CD4-positive, alpha-beta T cell treated with Interleukin-21 for 1 hour (primary cell): ENCODE data around the gene SMAD7.
A peak's percentile ranks its signal among the peaks of the same experiment; 100 is the strongest.

ENCODE experiments used
- DNase-seq: peaks from one replicate; pipeline ENCODE4 v3.0.0-alpha.2; 2020

Gene SMAD7, protein sequence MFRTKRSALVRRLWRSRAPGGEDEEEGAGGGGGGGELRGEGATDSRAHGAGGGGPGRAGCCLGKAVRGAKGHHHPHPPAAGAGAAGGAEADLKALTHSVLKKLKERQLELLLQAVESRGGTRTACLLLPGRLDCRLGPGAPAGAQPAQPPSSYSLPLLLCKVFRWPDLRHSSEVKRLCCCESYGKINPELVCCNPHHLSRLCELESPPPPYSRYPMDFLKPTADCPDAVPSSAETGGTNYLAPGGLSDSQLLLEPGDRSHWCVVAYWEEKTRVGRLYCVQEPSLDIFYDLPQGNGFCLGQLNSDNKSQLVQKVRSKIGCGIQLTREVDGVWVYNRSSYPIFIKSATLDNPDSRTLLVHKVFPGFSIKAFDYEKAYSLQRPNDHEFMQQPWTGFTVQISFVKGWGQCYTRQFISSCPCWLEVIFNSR

DNA sequence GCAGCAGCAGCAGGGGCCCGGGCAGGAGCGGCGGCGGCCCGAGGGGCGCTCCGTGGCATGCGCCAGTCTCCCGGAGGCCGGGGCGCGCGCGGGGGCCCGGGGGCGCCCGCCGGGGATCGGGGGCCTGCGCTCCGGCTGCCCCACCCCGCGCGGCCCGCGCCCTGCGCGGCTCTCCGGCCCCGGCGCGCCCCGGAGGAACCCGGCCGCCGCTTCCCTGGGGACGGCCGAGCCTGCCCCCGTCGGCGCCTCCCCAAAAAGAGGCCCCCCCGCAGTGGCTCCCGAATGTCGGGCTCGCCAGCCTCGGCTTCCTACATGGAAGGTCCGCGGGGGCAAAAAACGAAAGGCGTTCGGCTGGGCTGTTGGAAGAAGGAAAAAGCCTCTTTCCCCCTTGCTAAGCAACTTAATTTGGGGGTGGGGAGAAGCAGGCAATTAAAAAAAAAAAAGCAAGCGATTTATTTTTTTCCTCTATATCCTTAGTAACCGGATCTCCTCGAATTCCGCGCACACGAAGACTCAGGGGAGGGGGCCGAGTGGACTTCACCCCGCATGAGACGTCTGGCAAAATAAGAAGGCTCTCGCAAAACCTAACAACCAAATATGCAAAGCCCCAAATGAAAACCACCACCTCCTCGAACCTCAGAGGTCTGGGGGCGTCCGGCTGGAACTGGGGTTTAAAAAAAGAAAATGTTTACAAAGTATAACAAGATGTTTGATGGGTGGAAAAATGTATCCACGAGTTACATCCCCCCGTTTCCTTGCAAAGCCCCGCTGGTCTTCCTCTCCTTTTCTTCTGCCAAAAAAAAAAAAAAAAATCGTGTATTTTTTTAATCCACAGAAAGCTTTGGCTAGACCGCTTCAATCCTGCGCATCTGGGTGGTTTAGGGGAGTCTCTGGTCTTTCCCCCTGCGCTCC lies at the start of gene SMAD7:
Gene SMAD7 (minus strand): TSS at position 430 of the 912 bp plus-strand sequence. CDS start 541 bp downstream, outside the sequence.
- peak; percentile 38 for DNase-seq

DNA sequence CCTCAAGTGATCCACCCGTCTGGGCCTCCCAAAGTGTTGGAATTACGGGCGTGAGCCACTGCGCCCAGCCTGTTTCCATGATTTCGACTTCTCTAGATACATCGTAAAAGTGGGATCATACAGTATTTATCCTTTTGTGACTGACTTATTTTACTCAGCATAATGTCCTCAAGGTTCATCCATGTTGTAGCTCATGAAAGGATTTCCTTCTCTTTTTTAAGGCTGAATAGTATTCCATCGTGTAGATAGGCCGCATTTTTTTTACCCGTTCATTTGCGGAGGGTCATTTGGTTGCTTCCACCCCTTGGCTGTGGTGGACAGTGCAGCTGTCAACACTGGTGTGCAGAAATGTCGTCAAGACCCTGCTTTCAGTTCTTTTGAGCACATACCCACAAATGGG lies 48.8 kb upstream of the SMAD7 start:
- no peak for DNase-seq

DNA sequence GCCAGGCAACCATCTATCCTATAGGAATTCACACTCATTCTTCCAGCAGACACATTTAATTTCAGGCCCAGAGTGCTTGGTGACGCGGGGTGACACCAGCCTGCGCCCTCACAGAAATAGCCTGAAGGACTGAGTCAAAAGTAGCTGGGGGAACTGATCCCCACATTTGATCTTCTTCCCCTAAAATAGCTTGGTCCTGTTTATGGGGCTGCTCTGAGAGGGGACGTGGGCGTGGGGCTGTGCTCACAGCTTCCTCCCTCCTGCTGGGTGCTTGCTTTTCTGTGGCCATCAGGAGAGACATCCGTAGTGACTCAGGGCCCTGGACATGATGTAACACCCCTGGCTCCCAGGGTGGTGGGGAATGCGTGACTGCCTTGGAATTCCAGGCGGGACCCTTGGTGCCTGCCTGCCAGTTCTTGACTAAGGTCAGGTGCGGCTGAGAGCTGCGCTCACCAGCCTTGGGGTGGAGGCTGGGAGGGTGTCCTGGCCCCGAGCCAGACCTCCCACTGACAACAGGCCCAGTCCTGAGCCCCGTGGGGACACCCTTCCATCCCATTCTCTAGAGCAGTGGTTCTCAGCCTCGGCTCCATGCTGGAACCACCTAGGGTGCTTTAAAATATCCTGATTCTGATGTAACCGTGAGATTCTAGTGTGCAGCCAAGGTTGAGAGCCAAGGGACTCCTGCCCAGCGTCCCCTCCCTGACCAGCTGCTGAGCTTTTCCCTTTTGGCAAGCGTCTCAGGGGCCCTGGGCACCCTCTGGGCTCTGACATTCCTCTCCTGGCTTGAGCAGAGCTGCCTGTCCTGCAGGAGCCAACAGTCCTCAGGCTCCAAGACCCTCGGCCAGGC lies 47.4 kb upstream of the SMAD7 start:
- no peak for DNase-seq

DNA sequence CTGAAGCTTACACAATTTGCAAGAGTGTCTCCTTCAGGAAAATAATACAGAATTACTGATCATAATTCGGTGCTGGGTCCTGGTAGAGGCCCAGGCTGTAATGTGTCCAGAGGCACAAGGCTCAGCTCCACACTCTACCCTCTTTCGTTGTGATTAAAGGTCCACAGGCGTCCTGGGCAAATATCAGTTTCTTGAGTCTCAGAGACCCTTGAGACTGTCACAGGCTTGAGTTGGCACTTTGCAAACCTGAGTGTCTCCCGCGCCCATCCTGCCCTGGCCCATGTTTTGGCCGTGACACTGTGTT lies 46.9 kb upstream of the SMAD7 start:
- no peak for DNase-seq

DNA sequence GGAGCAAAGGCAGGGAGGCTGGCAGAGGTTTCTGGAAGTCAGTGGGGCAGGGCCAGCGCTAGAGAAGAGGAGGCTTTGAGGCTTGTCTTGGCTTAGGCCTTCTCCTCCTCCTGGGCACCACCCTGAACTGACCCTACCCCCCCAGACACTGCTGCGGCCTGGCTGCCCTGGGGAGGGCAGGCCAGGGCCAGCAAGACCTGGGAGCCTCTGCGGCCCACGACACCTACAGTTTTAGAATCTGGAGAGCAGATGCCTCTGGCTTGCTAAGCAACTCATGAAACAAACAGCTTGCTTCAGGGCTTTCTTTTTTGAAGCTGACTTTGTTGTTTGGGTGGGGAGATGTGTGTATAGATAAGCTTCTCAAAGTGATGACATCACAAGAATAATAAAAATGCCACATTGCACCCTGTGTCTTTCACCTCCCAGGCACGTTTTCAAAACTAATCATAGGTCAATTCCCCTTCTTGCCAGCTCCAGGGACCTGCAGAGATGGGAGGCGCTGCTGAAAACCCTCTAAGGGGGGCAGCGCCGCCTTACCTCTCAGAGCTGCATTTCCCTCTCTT lies 46.2 kb upstream of the SMAD7 start:
- DNase-seq: peak; percentile 74

DNA sequence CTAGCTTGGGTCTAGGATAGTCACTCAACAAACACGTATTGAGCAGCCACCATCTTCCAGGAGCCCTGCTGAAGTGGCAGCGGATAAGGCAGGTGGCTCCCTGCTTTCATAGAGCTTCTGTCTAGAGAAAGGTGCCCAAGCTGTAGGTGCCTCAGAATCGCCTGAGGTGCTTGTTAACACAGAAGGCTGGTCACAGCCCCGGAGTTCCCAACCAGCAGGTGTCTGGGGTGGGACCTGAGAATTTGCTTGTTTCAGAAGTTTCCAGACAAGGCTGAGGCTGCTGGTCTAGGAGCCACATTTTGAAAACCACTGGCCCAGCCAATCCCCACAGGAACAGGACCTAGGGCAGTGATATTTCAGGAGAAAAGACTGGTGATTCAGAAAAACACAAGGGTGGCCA lies 45.3 kb upstream of the SMAD7 start:
- no peak for DNase-seq

DNA sequence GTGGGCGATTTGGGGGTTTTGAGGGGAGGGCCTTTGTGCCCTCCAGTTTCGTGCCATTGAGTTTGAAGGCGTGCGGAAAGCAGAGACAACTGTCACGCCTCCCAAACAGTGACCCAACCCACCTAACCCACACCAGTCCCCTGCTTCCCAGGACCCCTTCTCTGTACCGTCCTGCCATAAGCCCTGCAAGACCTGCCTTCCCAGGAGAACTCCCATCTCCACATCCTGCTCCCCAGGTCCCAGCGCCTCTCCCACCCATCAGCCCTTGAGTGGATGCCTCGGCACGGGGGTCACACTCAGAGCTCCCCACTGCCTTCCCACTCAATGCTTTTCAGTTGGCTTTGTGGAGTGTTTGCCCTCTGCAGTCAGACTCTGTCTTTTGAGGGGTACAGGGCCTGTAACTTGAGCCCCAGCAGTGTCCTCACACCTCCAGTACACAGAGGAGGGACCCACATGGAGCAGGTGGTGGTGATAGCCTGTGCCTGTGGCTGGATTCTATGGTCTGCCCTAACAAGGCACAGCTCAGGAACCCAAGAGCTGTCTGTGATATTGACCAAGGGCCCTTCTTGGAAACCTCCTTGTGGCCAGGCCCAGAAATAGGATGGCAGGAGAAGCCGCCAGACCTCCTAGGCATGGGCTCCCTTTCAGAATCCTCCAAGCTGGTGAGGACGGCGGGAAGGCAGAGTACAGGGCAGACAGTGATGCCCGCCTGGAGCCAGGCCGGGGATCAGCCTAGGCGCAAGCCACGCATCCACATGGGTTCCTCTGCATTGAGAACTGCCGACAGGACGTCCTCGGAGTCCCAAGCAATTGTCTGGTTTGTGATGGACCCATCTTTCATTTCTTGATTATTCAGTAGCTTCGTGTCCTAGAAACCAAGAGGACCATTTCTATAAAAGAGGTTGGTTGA lies 44.4 kb upstream of the SMAD7 start:
- DNase-seq: no peak

DNA sequence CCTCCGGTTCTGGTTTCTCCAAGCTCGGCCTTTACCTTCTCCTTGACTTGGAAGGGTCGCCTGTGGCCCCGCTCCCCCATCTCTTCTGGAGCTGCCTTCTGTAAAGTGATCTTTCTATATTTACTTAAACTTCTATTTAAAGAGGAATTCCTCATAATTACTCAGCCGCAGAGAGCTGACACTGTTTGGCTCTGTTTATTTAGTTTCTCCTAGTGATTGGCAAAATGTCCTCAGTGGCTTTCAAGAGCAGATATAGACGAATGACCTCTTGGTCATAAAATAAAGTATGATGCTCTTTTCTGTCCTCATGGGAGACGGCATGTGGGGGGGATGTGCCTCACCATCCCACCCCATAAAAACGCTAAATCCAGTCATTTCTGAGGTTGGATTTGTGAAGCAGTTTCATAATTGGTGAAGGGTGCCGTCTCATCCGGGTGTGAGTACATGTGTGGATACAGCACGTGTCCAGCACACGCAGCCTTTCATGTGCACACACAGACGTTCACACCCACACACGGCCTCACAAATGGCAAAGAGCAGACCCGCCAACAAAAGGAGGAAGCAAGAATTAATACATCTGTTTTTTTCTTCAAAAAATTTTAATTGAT lies 43.4 kb upstream of the SMAD7 start:
- DNase-seq: no peak

DNA sequence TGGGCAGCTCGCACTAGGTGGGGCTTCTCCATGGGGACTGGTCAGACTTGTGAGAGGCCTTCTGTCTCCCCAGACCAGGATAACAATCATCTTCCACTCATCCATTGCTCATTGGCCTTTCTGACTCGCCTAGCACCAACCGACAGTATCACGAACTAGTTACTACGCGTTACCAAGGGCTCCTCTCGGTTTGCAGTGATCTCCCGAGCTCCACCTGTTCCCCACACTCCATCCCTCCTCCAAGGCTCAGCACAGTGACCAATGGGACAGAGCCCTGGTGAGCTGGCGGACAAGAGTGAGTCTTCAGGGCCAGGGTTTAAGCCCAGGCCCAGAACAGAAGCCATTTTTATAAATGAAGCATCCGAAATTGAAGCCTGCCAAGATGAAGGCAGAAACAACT lies 42.8 kb upstream of the SMAD7 start:
- DNase-seq: no peak

DNA sequence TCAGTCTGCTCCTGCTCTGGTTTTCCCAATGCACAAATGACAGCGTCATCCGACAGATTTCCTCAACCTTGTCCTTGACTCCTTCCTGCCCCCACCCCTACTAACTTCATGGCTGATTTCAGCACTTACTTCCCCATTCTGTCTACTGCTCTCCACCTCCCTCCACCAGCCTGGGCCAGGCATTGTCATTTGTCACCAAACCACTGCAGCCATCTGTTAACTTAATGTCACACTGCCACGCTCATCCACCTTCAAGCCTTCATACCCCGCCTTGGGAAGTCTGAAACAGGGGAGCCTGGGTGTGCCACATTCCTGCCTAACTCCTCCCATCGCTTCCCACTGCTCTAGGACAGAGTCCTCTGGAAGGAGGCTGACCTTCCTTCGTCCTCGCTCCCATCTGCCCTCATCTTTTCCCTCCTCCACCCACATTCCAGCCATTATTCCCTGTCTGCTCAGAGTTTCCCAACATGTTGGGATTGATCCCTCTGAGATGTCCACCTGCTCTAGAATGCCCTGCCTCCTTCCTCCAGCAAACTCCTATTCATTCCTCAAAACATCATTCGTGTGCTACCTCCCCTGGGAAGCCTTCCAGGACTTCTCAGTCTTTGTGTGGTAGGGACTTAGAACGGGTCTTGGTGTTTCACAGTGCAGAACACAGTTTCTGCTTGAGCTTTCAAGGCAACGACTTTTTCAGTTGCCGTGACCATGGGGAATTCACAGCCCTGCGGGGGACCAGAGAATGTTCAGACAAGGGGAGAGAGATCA lies 42.2 kb upstream of the SMAD7 start:
- no peak for DNase-seq

DNA sequence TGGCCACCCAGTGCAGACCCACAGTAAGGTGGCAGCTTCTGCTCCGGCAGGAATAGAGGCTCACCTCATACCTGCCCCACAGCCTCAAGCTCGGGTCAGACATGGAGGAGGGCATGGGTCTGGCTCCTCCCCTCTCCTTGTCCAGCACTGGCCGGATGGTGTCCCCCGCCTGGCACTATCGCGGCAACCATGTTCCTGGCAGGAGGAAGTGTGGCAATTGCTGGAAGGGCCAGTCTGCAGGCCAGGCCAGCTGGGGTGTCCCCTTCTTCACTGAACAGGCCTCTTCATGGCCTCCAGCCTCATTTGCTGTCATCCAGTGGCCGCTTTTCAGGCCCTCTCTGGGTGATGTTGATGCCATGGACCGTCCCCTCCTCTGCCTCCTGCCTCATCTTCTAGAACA lies 41.4 kb upstream of the SMAD7 start:
- DNase-seq: no peak

DNA sequence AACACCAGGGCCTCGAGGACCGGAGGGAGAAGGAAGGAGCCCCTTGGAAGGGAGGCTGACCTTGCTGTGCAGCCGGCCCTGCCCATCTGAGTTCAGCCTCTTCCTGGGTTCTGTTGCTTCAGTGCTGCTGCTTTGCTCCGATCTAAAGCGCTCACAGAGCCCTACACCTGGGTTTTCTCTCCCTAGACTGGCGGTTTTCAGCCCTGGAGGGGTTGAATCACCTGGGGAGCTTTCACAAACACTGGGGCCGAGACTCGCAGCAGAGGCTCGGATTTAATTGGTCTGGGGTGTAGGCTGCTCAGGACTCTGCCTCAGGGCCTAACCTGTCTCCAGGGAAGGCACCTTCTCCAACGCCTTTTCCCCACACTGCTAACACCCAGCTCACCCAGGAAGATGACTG lies 40.9 kb upstream of the SMAD7 start:
- no peak for DNase-seq

DNA sequence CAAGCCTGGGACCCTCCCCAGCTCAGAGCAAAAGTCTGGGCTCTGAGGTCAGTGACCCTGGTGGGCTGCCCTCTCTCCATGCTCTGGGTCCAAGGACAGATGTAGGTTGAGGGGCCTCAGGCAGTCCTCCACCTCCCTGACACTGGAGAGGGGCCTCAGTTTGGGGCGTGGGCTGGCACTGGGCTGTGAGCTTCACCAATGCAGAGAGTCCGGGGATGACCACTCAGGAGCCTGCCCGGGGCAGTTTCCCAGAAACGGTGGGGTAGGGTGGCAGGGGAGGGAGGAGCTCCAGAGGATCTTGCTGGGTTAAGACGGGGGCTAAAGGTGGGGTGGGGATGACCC lies 40.5 kb upstream of the SMAD7 start:
- DNase-seq: no peak

DNA sequence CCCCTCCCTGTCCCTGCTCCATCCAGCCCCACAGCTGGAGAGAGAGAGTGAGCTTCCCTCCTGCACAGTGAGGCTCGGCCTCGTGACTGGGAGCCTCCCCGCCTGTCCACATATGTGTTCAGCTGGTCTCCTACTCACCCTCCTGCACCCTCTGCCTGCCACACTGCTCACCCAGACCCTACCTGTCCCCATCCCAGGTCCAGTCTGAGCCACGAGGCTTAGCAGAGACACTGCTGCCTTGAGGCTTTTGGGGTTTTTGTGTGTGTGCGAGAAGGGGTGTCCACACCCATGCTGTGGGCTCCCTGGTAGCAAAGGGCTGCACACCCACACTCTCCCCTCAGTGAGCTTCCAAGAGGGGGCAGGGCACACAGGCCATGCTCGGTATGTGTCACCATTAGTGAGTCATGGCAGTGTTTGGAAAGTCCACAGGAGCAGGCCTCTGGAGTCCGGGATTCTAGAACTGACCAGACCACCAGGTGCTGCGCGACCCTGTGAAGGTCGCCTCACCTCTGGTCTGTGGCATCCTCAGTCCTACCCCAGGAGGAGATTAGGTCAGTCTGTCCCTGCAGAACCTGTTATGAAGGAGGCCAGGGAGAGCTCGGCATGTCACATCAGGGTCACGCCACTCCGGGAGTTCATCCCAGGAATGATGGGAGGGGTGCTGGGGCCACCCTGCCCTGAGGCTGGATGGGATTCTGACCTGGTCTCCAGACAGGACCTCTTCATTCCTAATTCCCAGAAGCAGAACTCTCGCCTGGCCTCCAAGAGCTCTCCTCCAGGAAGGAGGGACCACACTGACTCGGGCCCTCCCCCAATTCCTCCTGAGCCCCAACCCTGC lies 39.9 kb upstream of the SMAD7 start:
- DNase-seq: no peak

DNA sequence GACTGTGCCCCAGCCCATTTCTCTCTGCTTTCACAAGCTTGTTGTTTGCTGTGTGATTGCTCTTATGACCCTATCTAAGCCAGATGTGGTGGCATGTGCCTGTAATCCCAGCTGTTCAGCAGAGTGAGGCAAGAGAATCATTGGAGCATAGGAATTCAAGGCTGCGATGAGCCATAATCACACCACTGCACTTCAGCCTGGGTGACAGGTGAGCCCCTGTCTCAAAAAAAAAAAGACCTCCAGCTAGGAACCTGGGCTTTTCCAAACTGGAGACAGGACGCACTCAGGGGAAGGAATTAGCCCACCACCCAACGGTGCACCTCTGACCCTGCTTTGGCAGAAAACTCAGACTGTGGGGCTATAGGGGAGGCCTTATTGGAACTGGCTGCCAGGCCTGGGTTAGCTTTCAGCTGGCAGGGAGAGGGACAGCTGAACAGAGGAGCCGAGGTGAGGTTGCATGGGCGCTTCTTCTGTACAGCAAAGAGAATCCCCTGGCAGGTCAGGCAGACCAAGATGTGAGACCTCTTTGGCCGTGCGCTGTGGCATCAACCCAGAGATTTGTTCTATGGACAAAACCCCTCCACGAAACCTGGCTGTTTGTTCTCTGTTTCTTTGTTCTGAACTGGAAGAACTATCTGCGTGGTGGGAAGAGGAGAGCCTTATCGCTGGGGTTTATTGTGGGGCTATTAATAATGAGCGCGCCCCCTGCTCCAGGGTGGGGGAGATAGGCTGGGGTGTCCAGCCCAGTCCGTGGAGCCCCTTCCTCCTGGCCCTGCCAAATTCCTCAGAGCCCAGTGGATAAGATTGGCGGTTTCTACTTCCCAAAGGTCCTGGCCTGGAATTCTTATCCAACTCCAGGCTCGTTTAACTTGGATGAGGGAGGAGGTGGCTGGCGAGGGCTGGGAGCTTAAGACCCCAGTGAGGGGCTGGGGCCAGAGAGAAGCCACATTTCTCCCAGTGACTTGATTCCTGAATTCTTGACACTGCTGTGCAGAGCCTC lies 38.8 kb upstream of the SMAD7 start:
- no peak for DNase-seq

DNA sequence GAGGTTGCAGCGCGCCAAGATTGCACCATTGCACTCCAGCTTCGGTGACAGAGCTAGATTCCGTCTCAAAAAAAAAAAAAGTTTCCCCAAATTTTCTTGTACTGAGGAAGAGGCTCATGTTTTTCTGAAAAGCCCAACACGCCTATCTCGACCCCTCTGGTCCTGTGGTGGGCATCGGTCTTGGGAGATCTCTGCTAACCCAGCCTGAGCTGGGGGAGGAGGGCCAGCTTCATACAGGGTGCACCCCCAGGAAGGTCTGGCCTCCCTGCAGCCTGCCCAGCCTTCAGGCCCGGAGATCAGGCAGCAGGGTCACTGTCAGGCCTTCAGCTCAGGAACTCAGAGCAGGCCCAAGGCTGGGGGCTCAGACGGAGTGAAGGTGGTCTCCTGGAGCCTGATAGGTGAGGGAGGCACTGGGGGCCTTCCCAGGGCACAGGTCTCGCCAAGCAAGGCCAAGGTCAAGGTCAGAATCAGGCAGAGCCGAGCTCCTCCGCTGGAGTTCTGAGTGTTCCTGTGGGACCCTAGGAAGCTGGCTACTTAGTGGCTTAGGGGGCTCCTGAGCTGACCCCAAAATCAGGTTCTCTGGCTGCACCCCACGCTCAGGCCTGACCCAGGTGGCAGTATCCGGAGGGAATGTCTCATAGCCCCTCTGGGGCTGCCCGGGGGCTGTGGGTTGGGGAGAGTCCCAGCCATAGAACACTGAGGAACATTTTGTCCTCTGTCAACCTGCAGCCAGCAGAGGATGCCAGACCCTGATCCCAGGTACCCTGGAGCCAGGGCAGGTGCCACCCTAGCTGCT lies 37.9 kb upstream of the SMAD7 start:
- DNase-seq: no peak

DNA sequence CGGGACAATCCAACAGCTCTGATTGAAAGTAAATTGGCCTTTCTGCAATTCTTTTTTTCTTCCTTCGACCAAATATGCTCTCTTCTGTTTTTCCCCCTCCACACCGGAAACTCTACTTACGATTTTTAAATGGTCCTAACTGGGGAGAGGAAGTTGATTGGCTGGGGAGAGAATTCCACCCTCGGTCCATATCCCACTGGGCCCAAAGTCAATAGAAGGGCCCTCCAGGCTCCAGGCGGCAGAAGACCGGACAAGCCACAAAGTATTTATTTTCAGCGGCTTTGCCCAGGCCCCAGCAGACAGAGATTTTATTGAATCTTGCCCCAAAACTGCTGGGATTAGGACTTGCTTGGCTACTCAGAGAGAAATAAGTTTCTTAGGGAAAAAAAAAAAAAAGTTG lies 37.1 kb upstream of the SMAD7 start:
- no peak for DNase-seq
